Mucosa of descending colon (tissue), 3 donors: ENCODE measurements around the gene LRRC51. TPM values are rescaled to one million over a fixed set of nuclear protein-coding genes. Genes with fewer than 3 reads are reported as not detected.
A peak's percentile ranks its signal among the peaks of the same experiment; 100 is the strongest.

Experiments used
- ATAC-seq: fragments of 200-7000 bp; cut with Tn5 transposase; one replicate; pipeline ENCODE4 v1.9.1; 2020; ENCODE audit warnings: mild to moderate bottlenecking, moderate library complexity
- DNase-seq, 3 donors: peaks; one replicate each; pipeline ENCODE4 v3.0.0-alpha.2; 2020
- H3K36me3 ChIP-seq: fragments of 200-600 bp; one replicate; pipeline ENCODE4 v1.8.0; 2021; ENCODE audit warnings: low read depth, mild to moderate bottlenecking
- H3K4me1 ChIP-seq: fragments of 200-600 bp; one replicate; pipeline ENCODE4 v1.8.0; 2021; ENCODE audit warnings: low read depth, mild to moderate bottlenecking
- H3K4me3 ChIP-seq: fragments of 200-600 bp; one replicate; pipeline ENCODE4 v1.8.0; 2021; ENCODE audit warnings: mild to moderate bottlenecking
- H3K9me3 ChIP-seq: fragments of 200-600 bp; one replicate; pipeline ENCODE4 v1.8.0; 2021; ENCODE audit warnings: mild to moderate bottlenecking
- intact Hi-C, 2 donors: fragments of 100-400 bp; cut with DNase I in 1 of 2; cut with micrococcal nuclease in 1 of 2; formaldehyde crosslinking; loops; one replicate each; pipeline versions ENCODE4 v1.11.0 to v1.11.1; 2022; cut with DNase I, micrococcal nuclease
- total RNA-seq, 3 donors: library from RNA; stranded (reverse); fragmentation: NEBNext Ultra II Directional in 2 of 3; extraction: Animal tissue kit (Norgen Biotek cat#: 25700) in 2 of 3; gene quantifications; one replicate each; pipeline versions ENCODE4 v1.2.1 to v1.2.4, GENCODE V29; 2021 to 2023
- TF ChIP-seq, protein P1 (sequence below): fragments of 200-600 bp; IDR thresholded peaks from one replicate; pipeline ENCODE4 v1.8.0; 2022; ENCODE audit warnings: antibody characterized with exemption, mild to moderate bottlenecking
- donor health status: DM: no; HTN: no; CAD: no; lungs with moderate emphysema.
- donor health status: DM: no; HTN: no; CAD: no.
- donor health status: DM: no; HTN: yes; CAD: no.

LRRC51 gene
- total RNA-seq, 3 donors from 2014 or later, result 7.5 to 9.4 (median 9.4) TPM

GRCh38 chr11:72091292-72091691 is 10.6 kb downstream of the LRRC51 start:
- Histone ChIP-seq H3K9me3 (no peaks in the 10 kb centered on the region), H3K4me3 (no peak overlapping the region), H3K4me1 (no peaks in the 10 kb centered on the region), H3K36me3 (no peaks in the 10 kb centered on the region)
- TF ChIP-seq, protein P1, sequence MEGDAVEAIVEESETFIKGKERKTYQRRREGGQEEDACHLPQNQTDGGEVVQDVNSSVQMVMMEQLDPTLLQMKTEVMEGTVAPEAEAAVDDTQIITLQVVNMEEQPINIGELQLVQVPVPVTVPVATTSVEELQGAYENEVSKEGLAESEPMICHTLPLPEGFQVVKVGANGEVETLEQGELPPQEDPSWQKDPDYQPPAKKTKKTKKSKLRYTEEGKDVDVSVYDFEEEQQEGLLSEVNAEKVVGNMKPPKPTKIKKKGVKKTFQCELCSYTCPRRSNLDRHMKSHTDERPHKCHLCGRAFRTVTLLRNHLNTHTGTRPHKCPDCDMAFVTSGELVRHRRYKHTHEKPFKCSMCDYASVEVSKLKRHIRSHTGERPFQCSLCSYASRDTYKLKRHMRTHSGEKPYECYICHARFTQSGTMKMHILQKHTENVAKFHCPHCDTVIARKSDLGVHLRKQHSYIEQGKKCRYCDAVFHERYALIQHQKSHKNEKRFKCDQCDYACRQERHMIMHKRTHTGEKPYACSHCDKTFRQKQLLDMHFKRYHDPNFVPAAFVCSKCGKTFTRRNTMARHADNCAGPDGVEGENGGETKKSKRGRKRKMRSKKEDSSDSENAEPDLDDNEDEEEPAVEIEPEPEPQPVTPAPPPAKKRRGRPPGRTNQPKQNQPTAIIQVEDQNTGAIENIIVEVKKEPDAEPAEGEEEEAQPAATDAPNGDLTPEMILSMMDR, result peak; percentile 60
- ATAC-seq (peak; percentile 98), DNase-seq (peak; percentile 55 to 90 (median 84))
- intact Hi-C loops, result loop anchor here (2.0 to 5.0 kb wide), 2 partner anchors 66 to 69 kb away; no protein-coding TSS in a partner anchor

GRCh38 chr11:72098741-72099140 is 18.1 kb downstream of the LRRC51 start:
- Histone ChIP-seq H3K9me3 (no peaks in the 10 kb centered on the region), H3K4me3 (no peak overlapping the region), H3K36me3 (no peaks in the 10 kb centered on the region), H3K4me1 (peaks cover 13% of the 10 kb centered on the region)
- intact Hi-C loops, result no loop called here
- TF ChIP-seq, protein P1, result no peak
- ATAC-seq, result no peak
- DNase-seq, result no peak

DNA sequence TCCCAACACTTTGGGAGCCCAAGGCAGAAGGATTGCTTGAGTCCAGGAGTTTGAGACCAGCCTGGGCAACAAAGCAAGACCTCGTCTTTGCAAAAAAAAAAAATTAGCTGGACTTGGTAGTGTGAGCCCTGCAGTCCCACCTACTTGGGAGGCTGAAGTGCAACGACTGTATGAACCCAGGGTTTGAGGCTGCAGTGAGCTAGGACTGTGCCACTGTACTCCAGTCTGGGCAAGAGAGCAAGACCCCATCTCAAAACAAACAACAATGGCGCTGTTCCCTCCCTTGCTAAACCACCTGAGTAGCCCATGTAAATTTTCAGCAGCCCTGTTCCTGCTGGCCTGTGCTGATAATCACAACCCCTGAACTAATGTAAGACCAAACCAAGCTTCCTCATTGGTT is 19.4 kb downstream of the LRRC51 start:
- TF ChIP-seq, protein P1, result no peak
- Histone ChIP-seq H3K9me3 (no peaks in the 10 kb centered on the region), H3K4me3 (no peak overlapping the region), H3K36me3 (no peaks in the 10 kb centered on the region), H3K4me1 (peaks cover 15% of the 10 kb centered on the region)
- ATAC-seq (no peak), DNase-seq (no peak)
- intact Hi-C loops, result no loop called here

GRCh38 chr11:72100462-72100861 is 19.8 kb downstream of the LRRC51 start:
- no peak for ATAC-seq
- TF ChIP-seq, protein P1, result no peak
- Histone ChIP-seq H3K4me3 (no peak overlapping the region), H3K4me1 (peaks cover 15% of the 10 kb centered on the region), H3K36me3 (no peaks in the 10 kb centered on the region), H3K9me3 (no peaks in the 10 kb centered on the region)
- intact Hi-C loops, result no loop called here
- peak in 1 of 3 donors; percentile 47 for DNase-seq

DNA sequence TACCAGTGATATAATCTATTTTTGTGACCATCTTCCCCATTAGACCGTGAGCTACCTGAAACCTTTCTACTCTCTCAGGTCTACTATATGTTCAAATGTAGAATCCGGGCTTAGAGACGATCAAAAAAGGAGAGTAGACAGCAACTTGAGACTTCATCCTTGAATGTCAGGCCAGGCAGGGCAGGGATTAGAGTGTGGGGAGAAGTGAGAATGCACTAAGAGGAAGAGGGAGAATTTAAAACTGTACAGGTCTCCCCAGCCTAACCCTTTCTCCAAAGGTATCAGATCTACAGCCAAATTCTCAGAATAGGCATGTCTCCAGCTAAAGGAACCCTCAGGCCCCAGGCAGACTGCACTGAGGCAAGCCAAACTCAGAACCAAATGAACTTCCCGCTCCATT is 21.5 kb downstream of the LRRC51 start:
- intact Hi-C loops, result no loop called here
- ATAC-seq, result no peak
- TF ChIP-seq, protein P1, result no peak
- H3K36me3 ChIP-seq, result no peaks in the 10 kb centered on the region
- H3K9me3 ChIP-seq, result no peaks in the 10 kb centered on the region
- peak overlapping the region; percentile 88 for H3K4me3 ChIP-seq
- peaks cover 15% of the 10 kb centered on the region for H3K4me1 ChIP-seq
- no peak for DNase-seq

GRCh38 chr11:72102631-72102945 is 21.9 kb downstream of the LRRC51 start:
- DNase-seq (no peak), ATAC-seq (no peak)
- Histone ChIP-seq H3K9me3 (no peaks in the 10 kb centered on the region), H3K4me1 (peaks cover 15% of the 10 kb centered on the region), H3K36me3 (no peaks in the 10 kb centered on the region), H3K4me3 (peak overlapping the region; percentile 88)
- TF ChIP-seq, protein P1, result no peak
- intact Hi-C loops, result no loop called here
